HFFc6 (cell line): ENCODE results near the gene BIRC7. TPM values are rescaled to one million over a fixed set of nuclear protein-coding genes. Genes with fewer than 3 reads are reported as not detected.

Source experiments
- DNase-seq: peaks from one replicate; pipeline ENCODE4 v3.0.0-alpha.2; 2018
- H3K27ac Mint-ChIP-seq: 2 replicates; pipeline ENCODE4 v1.8.0; 2020; ENCODE audit warnings: mild to moderate bottlenecking, mixed read lengths
- H3K27me3 Mint-ChIP-seq: 2 replicates; pipeline ENCODE4 v1.8.0; 2021; ENCODE audit warnings: mild to moderate bottlenecking, moderate library complexity, mixed read lengths; ENCODE audit not compliant: insufficient read depth
- H3K36me3 Mint-ChIP-seq: 2 replicates; pipeline ENCODE4 v1.8.0; 2021; ENCODE audit warnings: low read depth, mixed read lengths
- H3K4me1 Mint-ChIP-seq: 2 replicates; pipeline ENCODE4 v1.8.0; 2020; ENCODE audit warnings: low read depth, mixed read lengths
- H3K4me3 Mint-ChIP-seq: 2 replicates; pipeline ENCODE4 v1.8.0; 2020; ENCODE audit warnings: mild to moderate bottlenecking, moderate library complexity, mixed read lengths
- H3K9me3 Mint-ChIP-seq: 2 replicates; pipeline ENCODE4 v1.8.0; 2020; ENCODE audit warnings: mild to moderate bottlenecking, mixed read lengths
- total RNA-seq, 6 experiments: library from RNA; stranded (reverse); fragmentation: NEBNext Ultra II Directional; extraction: Animal tissue kit (Norgen Biotek cat#: 25700); gene quantifications; 2 replicates in 1 of 6; 3 replicates in 5 of 6; pipeline ENCODE4 v1.2.3, GENCODE V29; 2021
- TF ChIP-seq, protein P1 (sequence below): fragments of 200-600 bp; sonication (generic); IDR thresholded peaks from 2 replicates; pipeline ENCODE4 v1.5.0; 2021; ENCODE audit warnings: antibody characterized with exemption, mild to moderate bottlenecking

BIRC7 gene
- total RNA-seq, 6 experiments from 2014 or later = not detected

DNA sequence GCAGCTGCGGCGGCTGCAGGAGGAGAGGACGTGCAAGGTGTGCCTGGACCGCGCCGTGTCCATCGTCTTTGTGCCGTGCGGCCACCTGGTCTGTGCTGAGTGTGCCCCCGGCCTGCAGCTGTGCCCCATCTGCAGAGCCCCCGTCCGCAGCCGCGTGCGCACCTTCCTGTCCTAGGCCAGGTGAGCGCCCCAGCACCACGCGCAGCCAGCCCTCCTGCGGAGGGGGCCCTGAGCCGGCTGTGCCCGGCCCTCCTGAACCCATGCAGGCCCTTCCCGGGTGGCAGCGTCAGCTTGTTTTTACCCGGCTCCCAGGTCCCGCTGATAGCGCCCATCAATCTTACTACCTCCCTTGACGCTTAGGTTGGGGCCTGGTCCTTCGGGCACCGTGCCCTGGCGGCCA is 3.7 kb downstream of the BIRC7 start:
- Mint-ChIP-seq H3K36me3 (no peaks in the 10 kb centered on the region), H3K4me1 (no peaks in the 10 kb centered on the region), H3K27ac (no peak overlapping the region), H3K4me3 (no peak overlapping the region), H3K27me3 (peaks cover 17% of the 10 kb centered on the region), H3K9me3 (no peaks in the 10 kb centered on the region)
- no peak for DNase-seq
- TF ChIP-seq, protein P1, sequence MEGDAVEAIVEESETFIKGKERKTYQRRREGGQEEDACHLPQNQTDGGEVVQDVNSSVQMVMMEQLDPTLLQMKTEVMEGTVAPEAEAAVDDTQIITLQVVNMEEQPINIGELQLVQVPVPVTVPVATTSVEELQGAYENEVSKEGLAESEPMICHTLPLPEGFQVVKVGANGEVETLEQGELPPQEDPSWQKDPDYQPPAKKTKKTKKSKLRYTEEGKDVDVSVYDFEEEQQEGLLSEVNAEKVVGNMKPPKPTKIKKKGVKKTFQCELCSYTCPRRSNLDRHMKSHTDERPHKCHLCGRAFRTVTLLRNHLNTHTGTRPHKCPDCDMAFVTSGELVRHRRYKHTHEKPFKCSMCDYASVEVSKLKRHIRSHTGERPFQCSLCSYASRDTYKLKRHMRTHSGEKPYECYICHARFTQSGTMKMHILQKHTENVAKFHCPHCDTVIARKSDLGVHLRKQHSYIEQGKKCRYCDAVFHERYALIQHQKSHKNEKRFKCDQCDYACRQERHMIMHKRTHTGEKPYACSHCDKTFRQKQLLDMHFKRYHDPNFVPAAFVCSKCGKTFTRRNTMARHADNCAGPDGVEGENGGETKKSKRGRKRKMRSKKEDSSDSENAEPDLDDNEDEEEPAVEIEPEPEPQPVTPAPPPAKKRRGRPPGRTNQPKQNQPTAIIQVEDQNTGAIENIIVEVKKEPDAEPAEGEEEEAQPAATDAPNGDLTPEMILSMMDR = no peak

DNA sequence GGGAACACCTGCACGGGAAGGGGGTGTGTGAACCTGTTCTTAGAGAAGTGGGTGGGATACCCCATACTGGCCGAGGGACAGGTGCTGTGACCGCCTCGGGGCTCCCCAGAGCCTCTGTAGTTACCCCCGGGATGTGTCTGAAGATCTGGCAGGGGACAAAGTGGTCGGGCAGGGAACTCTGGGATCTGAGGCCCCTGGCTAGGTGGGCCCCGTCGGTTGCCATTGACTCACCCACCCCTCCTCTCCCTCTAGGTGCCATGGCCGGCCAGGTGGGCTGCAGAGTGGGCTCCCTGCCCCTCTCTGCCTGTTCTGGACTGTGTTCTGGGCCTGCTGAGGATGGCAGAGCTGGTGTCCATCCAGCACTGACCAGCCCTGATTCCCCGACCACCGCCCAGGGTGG is 4.3 kb downstream of the BIRC7 start:
- H3K27ac Mint-ChIP-seq = no peak overlapping the region
- H3K4me1 Mint-ChIP-seq = no peaks in the 10 kb centered on the region
- peaks cover 17% of the 10 kb centered on the region for H3K27me3 Mint-ChIP-seq
- H3K4me3 Mint-ChIP-seq = no peak overlapping the region
- H3K9me3 Mint-ChIP-seq = no peaks in the 10 kb centered on the region
- no peak for DNase-seq
- H3K36me3 Mint-ChIP-seq = no peaks in the 10 kb centered on the region
- TF ChIP-seq, protein P1 = no peak

DNA sequence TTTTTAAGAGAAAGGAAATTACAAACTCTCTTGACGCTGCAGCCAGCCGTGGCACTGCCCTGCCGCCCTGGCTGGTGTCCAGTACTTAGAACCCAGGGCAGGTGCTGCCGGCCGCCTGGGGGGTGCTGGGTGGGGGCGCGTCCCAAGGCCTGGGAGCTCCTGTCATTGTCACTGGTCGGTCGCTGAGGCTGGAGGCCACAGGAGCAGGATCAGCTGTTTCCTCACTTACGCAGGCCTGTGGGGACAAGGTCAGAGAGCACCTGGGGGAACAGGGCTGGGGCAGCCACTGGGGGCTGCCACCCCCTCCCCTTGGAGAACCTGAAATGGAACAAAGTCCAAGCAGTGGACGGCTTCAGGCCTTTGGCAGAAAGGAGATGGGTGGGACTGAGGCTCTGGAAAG is 5.6 kb downstream of the BIRC7 start:
- no peak for DNase-seq
- H3K9me3 Mint-ChIP-seq = no peaks in the 10 kb centered on the region

DNA sequence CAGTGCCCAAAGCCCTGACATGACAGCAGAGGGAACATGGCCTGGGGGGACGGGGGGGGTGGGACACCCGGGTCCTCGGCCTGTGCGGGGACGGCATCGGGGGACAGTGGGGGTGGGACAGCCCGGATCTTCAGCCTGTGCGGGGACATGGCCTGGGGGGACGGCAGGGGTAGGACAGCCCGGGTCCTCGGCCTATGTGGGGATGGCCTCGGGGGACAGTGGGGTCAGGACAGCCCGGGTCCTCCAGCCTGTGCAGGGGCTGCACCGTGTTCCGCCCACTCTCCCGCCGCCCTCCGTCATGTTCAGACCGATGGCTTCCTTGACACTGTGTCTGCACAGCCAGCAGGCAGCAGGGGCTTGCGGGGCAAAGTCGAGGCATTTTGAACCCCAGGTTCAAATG is 7.0 kb downstream of the BIRC7 start:
- Mint-ChIP-seq H3K9me3 (no peaks in the 10 kb centered on the region), H3K36me3 (no peaks in the 10 kb centered on the region), H3K4me1 (no peaks in the 10 kb centered on the region), H3K27ac (no peak overlapping the region), H3K27me3 (peaks cover 21% of the 10 kb centered on the region), H3K4me3 (no peak overlapping the region)
- TF ChIP-seq, protein P1 = no peak
- no peak for DNase-seq

More for the DNA sequence above, 5.6 kb downstream of the BIRC7 start:
- no peak overlapping the region for H3K4me3 Mint-ChIP-seq
- H3K4me1 Mint-ChIP-seq = no peaks in the 10 kb centered on the region
- H3K27ac Mint-ChIP-seq = no peak overlapping the region
- H3K27me3 Mint-ChIP-seq = peaks cover 21% of the 10 kb centered on the region
- TF ChIP-seq, protein P1 = no peak
- no peaks in the 10 kb centered on the region for H3K36me3 Mint-ChIP-seq

DNA sequence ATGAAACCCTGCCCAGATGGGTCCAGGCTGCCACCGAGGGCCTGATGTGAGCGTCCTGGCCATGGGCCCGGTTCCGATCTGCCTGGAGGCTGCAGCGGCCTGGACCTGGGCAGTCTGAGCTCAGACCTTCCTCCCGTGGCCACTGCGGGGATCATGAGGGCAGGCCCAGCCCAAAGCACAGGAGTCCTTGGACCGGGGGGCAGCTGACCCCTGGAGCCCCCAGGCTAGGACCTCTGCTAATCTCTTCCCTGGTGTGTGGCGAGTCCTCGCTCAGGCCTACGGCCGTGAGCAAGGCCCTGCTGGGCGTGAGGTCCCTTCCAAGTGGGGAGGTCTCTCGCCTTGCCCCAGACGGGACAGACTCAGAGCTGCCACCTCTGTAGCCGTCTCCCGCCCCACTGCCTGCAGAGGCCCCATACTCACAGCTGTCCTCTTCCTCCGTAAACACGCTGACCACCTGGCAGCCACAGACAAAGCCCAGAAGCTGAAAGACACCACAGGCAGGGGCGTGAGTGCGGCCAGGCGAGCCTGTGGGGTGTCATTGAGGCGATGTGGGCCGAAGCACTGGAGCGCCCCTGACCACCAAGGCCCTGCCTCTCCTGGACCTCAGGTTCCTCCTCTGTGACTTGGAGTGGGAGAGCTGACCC is 8.0 kb downstream of the BIRC7 start:
- no peak for DNase-seq
- Mint-ChIP-seq H3K27ac (no peak overlapping the region), H3K27me3 (peaks cover 24% of the 10 kb centered on the region)

More for the DNA sequence above, 8.0 kb downstream of the BIRC7 start:
- no peak overlapping the region for H3K4me3 Mint-ChIP-seq
- H3K4me1 Mint-ChIP-seq = no peaks in the 10 kb centered on the region
- no peaks in the 10 kb centered on the region for H3K36me3 Mint-ChIP-seq
- TF ChIP-seq, protein P1 = no peak
- H3K9me3 Mint-ChIP-seq = no peaks in the 10 kb centered on the region
